ENCODE results near the gene ANKRD6. TPM values are rescaled to one million over a fixed set of nuclear protein-coding genes. Genes with fewer than 3 reads are reported as not detected.

The ANKRD6 gene
- total RNA-seq, 6 experiments from 2014 or later: 5.3 to 14.8 (median 8.3) TPM

GRCh38 chr6:89459501-89459900 is 26.5 kb downstream of the ANKRD6 start:
- H3K9me3 ChIP-seq: no peaks in the 10 kb centered on the region
- WGBS (ENCODE audit: insufficient coverage, low coverage, low lambda C conversion rate, missing lambda C conversion rate): 94% methylated on average over 1 of the region's 1 CpG
- H3K4me3 ChIP-seq: no peak overlapping the region
- DNase-seq (no peak), ATAC-seq (no peak)
- no peaks in the 10 kb centered on the region for H3K4me1 ChIP-seq
- intact Hi-C loops (cut with DNase I): no loop called here
- no peaks in the 10 kb centered on the region for H3K36me3 ChIP-seq
- H3K27ac ChIP-seq: no peak overlapping the region
- no peak for TF ChIP-seq POLR2A (IDR thresholded peaks at IDR 0.05)
- no peak for TF ChIP-seq CTCF (IDR thresholded peaks at IDR 0.05)
- H3K27me3 ChIP-seq: no peaks in the 10 kb centered on the region

GRCh38 chr6:89460713-89461112 is 27.8 kb downstream of the ANKRD6 start:
- no peak overlapping the region for H3K27ac ChIP-seq
- 72% methylated on average over 7 of the region's 7 CpGs for WGBS (ENCODE audit: insufficient coverage, low coverage, low lambda C conversion rate, missing lambda C conversion rate)
- no peaks in the 10 kb centered on the region for H3K27me3 ChIP-seq
- ATAC-seq (no peak), DNase-seq (no peak)
- TF ChIP-seq CTCF (IDR thresholded peaks at IDR 0.05): no peak
- TF ChIP-seq POLR2A (IDR thresholded peaks at IDR 0.05): no peak
- intact Hi-C loops (cut with DNase I): no loop called here
- H3K9me3 ChIP-seq: no peaks in the 10 kb centered on the region
- H3K4me1 ChIP-seq: no peaks in the 10 kb centered on the region
- H3K36me3 ChIP-seq: no peaks in the 10 kb centered on the region
- H3K4me3 ChIP-seq: no peak overlapping the region

GRCh38 chr6:89462503-89462902 is 29.6 kb downstream of the ANKRD6 start:
- no peaks in the 10 kb centered on the region for H3K9me3 ChIP-seq
- DNase-seq (no peak), ATAC-seq (no peak)
- H3K27ac ChIP-seq: no peak overlapping the region
- WGBS (ENCODE audit: insufficient coverage, low coverage, low lambda C conversion rate, missing lambda C conversion rate): 85% methylated on average over 2 of the region's 2 CpGs
- intact Hi-C loops (cut with DNase I): no loop called here
- no peaks in the 10 kb centered on the region for H3K4me1 ChIP-seq
- H3K4me3 ChIP-seq: no peak overlapping the region
- TF ChIP-seq CTCF (IDR thresholded peaks at IDR 0.05) (no peak), POLR2A (IDR thresholded peaks at IDR 0.05) (no peak)
- H3K36me3 ChIP-seq: no peaks in the 10 kb centered on the region
- H3K27me3 ChIP-seq: no peaks in the 10 kb centered on the region

- Histone ChIP-seq H3K4me1 (no peaks in the 10 kb centered on the region), H3K27me3 (no peaks in the 10 kb centered on the region), H3K27ac (no peak overlapping the region), H3K4me3 (no peak overlapping the region), H3K9me3 (no peaks in the 10 kb centered on the region), H3K36me3 (no peaks in the 10 kb centered on the region)
- ATAC-seq (no peak), DNase-seq (no peak)
- WGBS (ENCODE audit: insufficient coverage, low coverage, low lambda C conversion rate, missing lambda C conversion rate): 78% methylated on average over 2 of the region's 2 CpGs
- intact Hi-C loops (cut with DNase I): no loop called here
- TF ChIP-seq POLR2A (IDR thresholded peaks at IDR 0.05) (no peak), CTCF (IDR thresholded peaks at IDR 0.05) (no peak)
These were observed 31.3 kb downstream of the ANKRD6 start for GRCh38 chr6:89464295-89464694.

GRCh38 chr6:89467437-89467836 is 34.5 kb downstream of the ANKRD6 start:
- no peak overlapping the region for H3K27ac ChIP-seq
- no peaks in the 10 kb centered on the region for H3K36me3 ChIP-seq
- intact Hi-C loops (cut with DNase I): no loop called here
- ATAC-seq (no peak), DNase-seq (no peak)
- H3K9me3 ChIP-seq: no peaks in the 10 kb centered on the region
- no peak overlapping the region for H3K4me3 ChIP-seq
- 83% methylated on average over 1 of the region's 1 CpG for WGBS (ENCODE audit: insufficient coverage, low coverage, low lambda C conversion rate, missing lambda C conversion rate)
- H3K4me1 ChIP-seq: no peaks in the 10 kb centered on the region
- no peaks in the 10 kb centered on the region for H3K27me3 ChIP-seq
- no peak for TF ChIP-seq CTCF (IDR thresholded peaks at IDR 0.05)

All from right lobe of liver (tissue), 6 donors.